GM12872 (cell line): ENCODE measurements around the gene PSMB9.

ENCODE experiments used
- TF ChIP-seq, protein P1 (sequence below): IDR thresholded peaks from 3 replicates; pipeline ENCODE4 v1.5.1; 2011; ENCODE audit warnings: low read depth, mild to moderate bottlenecking, low read length, moderate library complexity; ENCODE audit not compliant: insufficient read depth

The PSMB9 gene

DNA sequence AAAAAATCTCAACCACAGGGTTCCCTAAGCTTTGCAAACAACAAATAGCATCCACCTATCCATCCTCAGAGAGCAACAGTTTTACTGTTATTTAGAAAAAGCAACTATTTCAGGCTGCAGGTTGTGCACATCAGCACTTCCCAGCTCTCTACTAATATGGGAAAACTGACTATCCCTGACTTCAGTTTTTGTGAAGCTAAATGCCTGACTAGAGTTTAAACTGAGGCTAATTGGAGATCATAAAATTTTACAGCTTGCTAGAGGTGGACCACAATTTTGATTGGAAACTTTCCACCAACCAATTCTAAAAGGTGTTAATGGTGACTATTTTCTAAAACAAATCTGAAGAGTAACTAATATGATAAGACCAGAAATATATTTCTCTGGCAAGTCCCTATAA is 50.0 kb downstream of the PSMB9 start:
- TF ChIP-seq, protein P1, sequence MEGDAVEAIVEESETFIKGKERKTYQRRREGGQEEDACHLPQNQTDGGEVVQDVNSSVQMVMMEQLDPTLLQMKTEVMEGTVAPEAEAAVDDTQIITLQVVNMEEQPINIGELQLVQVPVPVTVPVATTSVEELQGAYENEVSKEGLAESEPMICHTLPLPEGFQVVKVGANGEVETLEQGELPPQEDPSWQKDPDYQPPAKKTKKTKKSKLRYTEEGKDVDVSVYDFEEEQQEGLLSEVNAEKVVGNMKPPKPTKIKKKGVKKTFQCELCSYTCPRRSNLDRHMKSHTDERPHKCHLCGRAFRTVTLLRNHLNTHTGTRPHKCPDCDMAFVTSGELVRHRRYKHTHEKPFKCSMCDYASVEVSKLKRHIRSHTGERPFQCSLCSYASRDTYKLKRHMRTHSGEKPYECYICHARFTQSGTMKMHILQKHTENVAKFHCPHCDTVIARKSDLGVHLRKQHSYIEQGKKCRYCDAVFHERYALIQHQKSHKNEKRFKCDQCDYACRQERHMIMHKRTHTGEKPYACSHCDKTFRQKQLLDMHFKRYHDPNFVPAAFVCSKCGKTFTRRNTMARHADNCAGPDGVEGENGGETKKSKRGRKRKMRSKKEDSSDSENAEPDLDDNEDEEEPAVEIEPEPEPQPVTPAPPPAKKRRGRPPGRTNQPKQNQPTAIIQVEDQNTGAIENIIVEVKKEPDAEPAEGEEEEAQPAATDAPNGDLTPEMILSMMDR, result no peak

GRCh38 chr6:32905078-32905477 is 51.1 kb downstream of the PSMB9 start:
- TF ChIP-seq, protein P1, result no peak

DNA sequence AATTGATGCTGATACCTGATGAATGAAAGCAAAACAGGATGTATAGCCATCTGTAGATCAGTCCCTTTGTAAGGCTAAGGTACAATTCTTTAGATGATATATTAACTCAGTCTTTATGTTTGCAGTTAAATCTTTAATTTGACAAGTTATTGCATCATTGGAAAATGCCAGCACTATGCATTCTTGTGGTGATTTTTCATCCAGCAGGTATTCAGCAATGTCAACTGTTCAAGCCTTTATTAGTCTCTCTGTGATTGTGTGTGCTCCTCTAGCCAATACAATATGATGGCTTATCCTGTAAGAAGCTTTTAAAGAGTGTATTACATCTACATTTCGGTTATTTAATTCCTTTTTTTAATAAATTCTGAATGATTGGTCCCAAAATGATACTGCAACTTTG is 52.5 kb downstream of the PSMB9 start:
- TF ChIP-seq, protein P1, result no peak

- TF ChIP-seq, protein P1, result no peak
Measured at GRCh38 chr6:32908897-32909296, 54.9 kb downstream of the PSMB9 start.
